Measurements from ENCODE around the gene FNIP1.

FNIP1 gene

GRCh38 chr5:131716650-131717049 is 80.2 kb downstream of the FNIP1 start:
- H3K9ac ChIP-seq (ENCODE audit: low read length) = no peak overlapping the region
- H3K9me3 ChIP-seq (ENCODE audit: insufficient read depth, low read length) = no peaks in the 10 kb centered on the region
- H4K20me1 ChIP-seq (ENCODE audit: low read depth, low read length) = no peaks in the 10 kb centered on the region
- H3F3A ChIP-seq (ENCODE audit: insufficient read depth) = no peaks in the 10 kb centered on the region
- no peaks in the 10 kb centered on the region for H3K9me2 ChIP-seq (replicated peaks; ENCODE audit: insufficient read depth, low read length)
- peaks cover 4% of the 10 kb centered on the region; the same call in 1 of the 2 replicates for H3K79me2 ChIP-seq (ENCODE audit: insufficient read depth, low read length)
- no peaks in the 10 kb centered on the region for H3K27me3 ChIP-seq (ENCODE audit: low read length)
- H3K36me3 ChIP-seq (ENCODE audit: low read length) = peaks cover 25% of the 10 kb centered on the region
- H3K27ac ChIP-seq (ENCODE audit: low read depth, low read length) = no peak overlapping the region
- no peak overlapping the region for H3K4me3 ChIP-seq (ENCODE audit: insufficient read depth, low read length, poor library complexity, severe bottlenecking)
- H2AFZ ChIP-seq (ENCODE audit: low read depth, low read length, severe bottlenecking) = no peak overlapping the region
- H3K4me2 ChIP-seq (ENCODE audit: low read depth, low read length, poor library complexity, severe bottlenecking) = no peak overlapping the region
- no peak for TF ChIP-seq EZH2phosphoT487 (conservative IDR thresholded peaks at IDR 0.05; ENCODE audit: low read length)
- no peak for TF ChIP-seq CTCF (IDR thresholded peaks at IDR 0.05; ENCODE audit: insufficient read depth, low read length, poor library complexity, severe bottlenecking)

- Histone ChIP-seq H3K9ac (ENCODE audit: low read length) (no peak overlapping the region), H3K36me3 (ENCODE audit: low read length) (peaks cover 2% of the 10 kb centered on the region; the same call in 1 of the 2 replicates), H2AFZ (ENCODE audit: low read depth, low read length, severe bottlenecking) (no peak overlapping the region), H3K4me2 (ENCODE audit: low read depth, low read length, poor library complexity, severe bottlenecking) (no peak overlapping the region), H3K27me3 (ENCODE audit: low read length) (no peaks in the 10 kb centered on the region), H3K27ac (ENCODE audit: low read depth, low read length) (no peak overlapping the region), H3K9me2 (replicated peaks; ENCODE audit: insufficient read depth, low read length) (no peaks in the 10 kb centered on the region), H3K79me2 (ENCODE audit: insufficient read depth, low read length) (no peaks in the 10 kb centered on the region), H3F3A (ENCODE audit: insufficient read depth) (no peaks in the 10 kb centered on the region), H3K9me3 (ENCODE audit: insufficient read depth, low read length) (no peaks in the 10 kb centered on the region), H3K4me3 (ENCODE audit: insufficient read depth, low read length, poor library complexity, severe bottlenecking) (no peak overlapping the region), H4K20me1 (ENCODE audit: low read depth, low read length) (no peaks in the 10 kb centered on the region)
- TF ChIP-seq EZH2phosphoT487 (conservative IDR thresholded peaks at IDR 0.05; ENCODE audit: low read length) (no peak), CTCF (IDR thresholded peaks at IDR 0.05; ENCODE audit: insufficient read depth, low read length, poor library complexity, severe bottlenecking) (no peak)
These were observed 86.4 kb downstream of the FNIP1 start for GRCh38 chr5:131710391-131710790.

GRCh38 chr5:131709043-131709442 is 87.8 kb downstream of the FNIP1 start:
- no peaks in the 10 kb centered on the region for H3K79me2 ChIP-seq (ENCODE audit: insufficient read depth, low read length)
- H2AFZ ChIP-seq (ENCODE audit: low read depth, low read length, severe bottlenecking) = no peak overlapping the region
- H4K20me1 ChIP-seq (ENCODE audit: low read depth, low read length) = no peaks in the 10 kb centered on the region
- no peak overlapping the region for H3K4me2 ChIP-seq (ENCODE audit: low read depth, low read length, poor library complexity, severe bottlenecking)
- no peaks in the 10 kb centered on the region for H3F3A ChIP-seq (ENCODE audit: insufficient read depth)
- no peak overlapping the region for H3K4me3 ChIP-seq (ENCODE audit: insufficient read depth, low read length, poor library complexity, severe bottlenecking)
- peaks cover 12% of the 10 kb centered on the region; the same call in 1 of the 2 replicates for H3K36me3 ChIP-seq (ENCODE audit: low read length)
- no peaks in the 10 kb centered on the region for H3K9me3 ChIP-seq (ENCODE audit: insufficient read depth, low read length)
- no peaks in the 10 kb centered on the region for H3K27me3 ChIP-seq (ENCODE audit: low read length)
- no peaks in the 10 kb centered on the region for H3K9me2 ChIP-seq (replicated peaks; ENCODE audit: insufficient read depth, low read length)
- TF ChIP-seq CTCF (IDR thresholded peaks at IDR 0.05; ENCODE audit: insufficient read depth, low read length, poor library complexity, severe bottlenecking) (no peak), EZH2phosphoT487 (conservative IDR thresholded peaks at IDR 0.05; ENCODE audit: low read length) (no peak)
- H3K27ac ChIP-seq (ENCODE audit: low read depth, low read length) = no peak overlapping the region
- no peak overlapping the region for H3K9ac ChIP-seq (ENCODE audit: low read length)

Measured in SU-DHL-6 (cell line).